NCI-H1092 (cell line): ENCODE data around the gene PARD3B.
"Not testable (repeated sequence)": the region's sequence is repeated elsewhere in the genome, so short reads cannot be mapped to it uniquely, and the experiment has no call there.

Experiments used
- DNase-seq: peaks from one replicate; lab custom pipeline; 2025; lab: John Stamatoyannopoulos, UW

Gene PARD3B

GRCh38 chr2:205190528-205190927 lies 645.3 kb downstream of the PARD3B start:
- no peak for DNase-seq

- DNase-seq = no peak
Measured at GRCh38 chr2:205193125-205193835, 648.0 kb downstream of the PARD3B start.

GRCh38 chr2:205193836-205194228 lies 648.6 kb downstream of the PARD3B start:
- no peak for DNase-seq

GRCh38 chr2:205197468-205198139 lies 652.3 kb downstream of the PARD3B start:
- no peak for DNase-seq

GRCh38 chr2:205198140-205198525 lies 652.9 kb downstream of the PARD3B start:
- no peak for DNase-seq

- no peak for DNase-seq
Measured at GRCh38 chr2:205199165-205199850, 654.0 kb downstream of the PARD3B start.

GRCh38 chr2:205210494-205210893 lies 665.2 kb downstream of the PARD3B start:
- DNase-seq = no peak

GRCh38 chr2:205212357-205212756 lies 667.1 kb downstream of the PARD3B start:
- no peak for DNase-seq

- DNase-seq = no peak
Measured at GRCh38 chr2:205216092-205216491, 670.8 kb downstream of the PARD3B start.

- no peak for DNase-seq
Measured at GRCh38 chr2:205216580-205216979, 671.3 kb downstream of the PARD3B start.

GRCh38 chr2:205217004-205217403 lies 671.7 kb downstream of the PARD3B start:
- no peak for DNase-seq

- no peak for DNase-seq
Measured at GRCh38 chr2:205218056-205218455, 672.8 kb downstream of the PARD3B start.

GRCh38 chr2:205218816-205219215 lies 673.5 kb downstream of the PARD3B start:
- DNase-seq = not testable (repeated sequence)

- no peak for DNase-seq
Measured at GRCh38 chr2:205220559-205220958, 675.3 kb downstream of the PARD3B start.

- no peak for DNase-seq
Measured at GRCh38 chr2:205232086-205232485, 686.8 kb downstream of the PARD3B start.

GRCh38 chr2:205235434-205235833 lies 690.2 kb downstream of the PARD3B start:
- DNase-seq = no peak

GRCh38 chr2:205237524-205237923 lies 692.2 kb downstream of the PARD3B start:
- no peak for DNase-seq

GRCh38 chr2:205245001-205245400 lies 699.7 kb downstream of the PARD3B start:
- no peak for DNase-seq

GRCh38 chr2:205245652-205246051 lies 700.4 kb downstream of the PARD3B start:
- DNase-seq = no peak

- DNase-seq = no peak
Measured at GRCh38 chr2:205259121-205259520, 713.8 kb downstream of the PARD3B start.

- DNase-seq = no peak
Measured at GRCh38 chr2:205261516-205262020, 716.3 kb downstream of the PARD3B start.

- DNase-seq = no peak
Measured at GRCh38 chr2:205267323-205267722, 722.0 kb downstream of the PARD3B start.

GRCh38 chr2:205270689-205271088 lies 725.4 kb downstream of the PARD3B start:
- DNase-seq = no peak
